ENCODE results near the gene SPINK1. TPM values are rescaled to one million over a fixed set of nuclear protein-coding genes. Genes with fewer than 3 reads are reported as not detected.

SPINK1 gene
- total RNA-seq, 2 experiments from 2014 or later = not detected

GRCh38 chr5:147860641-147861025, 29.2 kb upstream of the SPINK1 start:
- ChIA-PET CTCF (no interaction called here), POLR2A (interaction anchor here (0.6 kb wide), 1 partner anchor 1916 kb away, joined by 6 read pairs; no protein-coding TSS in a partner anchor)
- Mint-ChIP-seq H3K4me3 (no peak overlapping the region), H3K27me3 (peaks cover 5% of the 10 kb centered on the region), H3K36me3 (ENCODE audit: low read depth) (no peaks in the 10 kb centered on the region), H3K4me1 (peaks cover 3% of the 10 kb centered on the region), H3K27ac (no peak overlapping the region), H3K9me3 (no peaks in the 10 kb centered on the region)
- no peak for DNase-seq

GRCh38 chr5:147859962-147860640, 28.6 kb upstream of the SPINK1 start:
- Mint-ChIP-seq H3K27me3 (peaks cover 5% of the 10 kb centered on the region), H3K27ac (no peak overlapping the region), H3K9me3 (no peaks in the 10 kb centered on the region), H3K4me3 (no peak overlapping the region), H3K4me1 (peaks cover 3% of the 10 kb centered on the region), H3K36me3 (ENCODE audit: low read depth) (no peaks in the 10 kb centered on the region)
- CTCF ChIA-PET = no interaction called here
- POLR2A ChIA-PET = interaction anchor here (0.6 kb wide), 1 partner anchor 1916 kb away, joined by 6 read pairs; no protein-coding TSS in a partner anchor
- no peak for DNase-seq

- Mint-ChIP-seq H3K4me3 (no peak overlapping the region), H3K36me3 (ENCODE audit: low read depth) (no peaks in the 10 kb centered on the region), H3K4me1 (peaks cover 3% of the 10 kb centered on the region), H3K27me3 (peaks cover 8% of the 10 kb centered on the region), H3K9me3 (no peaks in the 10 kb centered on the region), H3K27ac (no peak overlapping the region)
- ChIA-PET POLR2A (no interaction called here), CTCF (no interaction called here)
- DNase-seq = no peak
Measured at GRCh38 chr5:147858565-147858964, 27.1 kb upstream of the SPINK1 start.

GRCh38 chr5:147857302-147858129, 26.0 kb upstream of the SPINK1 start:
- H3K27ac Mint-ChIP-seq = no peak overlapping the region
- H3K27me3 Mint-ChIP-seq = peaks cover 9% of the 10 kb centered on the region
- ChIA-PET CTCF (interaction anchor here (1.7 kb wide), 1 partner anchor 873 kb away, joined by 4 read pairs; no protein-coding TSS in a partner anchor), POLR2A (no interaction called here)
- no peaks in the 10 kb centered on the region for H3K36me3 Mint-ChIP-seq (ENCODE audit: low read depth)
- DNase-seq = peak; percentile 59
- no peak overlapping the region for H3K4me3 Mint-ChIP-seq
- peaks cover 3% of the 10 kb centered on the region for H3K4me1 Mint-ChIP-seq
- H3K9me3 Mint-ChIP-seq = no peaks in the 10 kb centered on the region

- ChIA-PET CTCF (interaction anchor here (1.7 kb wide), 1 partner anchor 874 kb away, joined by 4 read pairs; no protein-coding TSS in a partner anchor), POLR2A (no interaction called here)
- Mint-ChIP-seq H3K27ac (no peak overlapping the region), H3K4me1 (peaks cover 3% of the 10 kb centered on the region), H3K4me3 (no peak overlapping the region), H3K27me3 (peaks cover 9% of the 10 kb centered on the region), H3K9me3 (no peaks in the 10 kb centered on the region), H3K36me3 (ENCODE audit: low read depth) (no peaks in the 10 kb centered on the region)
- no peak for DNase-seq
Measured at GRCh38 chr5:147856801-147857200, 25.3 kb upstream of the SPINK1 start.

GRCh38 chr5:147855774-147856069, 24.3 kb upstream of the SPINK1 start:
- H3K4me1 Mint-ChIP-seq = peaks cover 3% of the 10 kb centered on the region
- H3K36me3 Mint-ChIP-seq (ENCODE audit: low read depth) = no peaks in the 10 kb centered on the region
- no peak overlapping the region for H3K27ac Mint-ChIP-seq
- ChIA-PET CTCF (no interaction called here), POLR2A (no interaction called here)
- H3K27me3 Mint-ChIP-seq = peaks cover 9% of the 10 kb centered on the region
- H3K9me3 Mint-ChIP-seq = no peaks in the 10 kb centered on the region
- DNase-seq = no peak
- no peak overlapping the region for H3K4me3 Mint-ChIP-seq

GRCh38 chr5:147854894-147855773, 23.7 kb upstream of the SPINK1 start:
- Mint-ChIP-seq H3K27ac (no peak overlapping the region), H3K4me3 (no peak overlapping the region), H3K9me3 (no peaks in the 10 kb centered on the region), H3K36me3 (ENCODE audit: low read depth) (no peaks in the 10 kb centered on the region), H3K4me1 (peaks cover 3% of the 10 kb centered on the region), H3K27me3 (peaks cover 9% of the 10 kb centered on the region)
- POLR2A ChIA-PET = no interaction called here
- DNase-seq = no peak
- CTCF ChIA-PET = no interaction called here

- Mint-ChIP-seq H3K27ac (no peak overlapping the region), H3K9me3 (no peaks in the 10 kb centered on the region), H3K27me3 (peaks cover 10% of the 10 kb centered on the region), H3K4me1 (peaks cover 3% of the 10 kb centered on the region), H3K36me3 (ENCODE audit: low read depth) (no peaks in the 10 kb centered on the region), H3K4me3 (no peak overlapping the region)
- CTCF ChIA-PET = no interaction called here
- POLR2A ChIA-PET = no interaction called here
- no peak for DNase-seq
Measured at GRCh38 chr5:147854331-147854730, 22.9 kb upstream of the SPINK1 start.

GRCh38 chr5:147853372-147853987, 22.0 kb upstream of the SPINK1 start:
- no peaks in the 10 kb centered on the region for H3K36me3 Mint-ChIP-seq (ENCODE audit: low read depth)
- no peak overlapping the region for H3K27ac Mint-ChIP-seq
- H3K27me3 Mint-ChIP-seq = peaks cover 13% of the 10 kb centered on the region
- ChIA-PET POLR2A (no interaction called here), CTCF (no interaction called here)
- H3K9me3 Mint-ChIP-seq = no peaks in the 10 kb centered on the region
- DNase-seq = no peak
- H3K4me3 Mint-ChIP-seq = no peak overlapping the region
- peaks cover 3% of the 10 kb centered on the region for H3K4me1 Mint-ChIP-seq

- no peaks in the 10 kb centered on the region for H3K9me3 Mint-ChIP-seq
- H3K27me3 Mint-ChIP-seq = peaks cover 14% of the 10 kb centered on the region
- H3K27ac Mint-ChIP-seq = no peak overlapping the region
- POLR2A ChIA-PET = no interaction called here
- no peaks in the 10 kb centered on the region for H3K4me1 Mint-ChIP-seq
- CTCF ChIA-PET = no interaction called here
- no peak overlapping the region for H3K4me3 Mint-ChIP-seq
- H3K36me3 Mint-ChIP-seq (ENCODE audit: low read depth) = no peaks in the 10 kb centered on the region
- no peak for DNase-seq
Measured at GRCh38 chr5:147852365-147852764, 20.9 kb upstream of the SPINK1 start.

GRCh38 chr5:147851578-147851977, 20.1 kb upstream of the SPINK1 start:
- Mint-ChIP-seq H3K9me3 (no peaks in the 10 kb centered on the region), H3K36me3 (ENCODE audit: low read depth) (no peaks in the 10 kb centered on the region), H3K27ac (no peak overlapping the region), H3K4me1 (no peaks in the 10 kb centered on the region), H3K27me3 (peaks cover 14% of the 10 kb centered on the region), H3K4me3 (no peak overlapping the region)
- ChIA-PET CTCF (no interaction called here), POLR2A (no interaction called here)
- DNase-seq = no peak

GRCh38 chr5:147849226-147849625, 17.8 kb upstream of the SPINK1 start:
- H3K27me3 Mint-ChIP-seq = peaks cover 12% of the 10 kb centered on the region
- no peak overlapping the region for H3K27ac Mint-ChIP-seq
- no peaks in the 10 kb centered on the region for H3K9me3 Mint-ChIP-seq
- no peaks in the 10 kb centered on the region for H3K36me3 Mint-ChIP-seq (ENCODE audit: low read depth)
- ChIA-PET POLR2A (no interaction called here), CTCF (no interaction called here)
- H3K4me1 Mint-ChIP-seq = no peaks in the 10 kb centered on the region
- no peak overlapping the region for H3K4me3 Mint-ChIP-seq
- DNase-seq = no peak

GRCh38 chr5:147845618-147846017, 14.1 kb upstream of the SPINK1 start:
- H3K27ac Mint-ChIP-seq = no peak overlapping the region
- H3K27me3 Mint-ChIP-seq = peaks cover 12% of the 10 kb centered on the region
- no peaks in the 10 kb centered on the region for H3K9me3 Mint-ChIP-seq
- H3K4me3 Mint-ChIP-seq = no peak overlapping the region
- ChIA-PET CTCF (no interaction called here), POLR2A (no interaction called here)
- no peaks in the 10 kb centered on the region for H3K36me3 Mint-ChIP-seq (ENCODE audit: low read depth)
- no peaks in the 10 kb centered on the region for H3K4me1 Mint-ChIP-seq
- DNase-seq = no peak

All from activated CD4-positive, alpha-beta T cell treated with anti-CD3 and anti-CD28 coated beads, Interleukin-2, amount 10 ng/mL, durations not matched to agents 7 days and 5 days (primary cell).